Stimulated activated CD8-positive, alpha-beta memory T cell treated with anti-CD3 and anti-CD28 coated beads, Interleukin-4, amount 100 ng/mL, for 4 hours (primary cell): ENCODE measurements around the gene TM4SF1.
"Not testable (repeated sequence)": the region's sequence is repeated elsewhere in the genome, so short reads cannot be mapped to it uniquely, and the experiment has no call there.

Experiments
- DNase-seq, 2 donors: peaks; one replicate each; pipeline ENCODE4 v3.0.0-alpha.2; 2020; ENCODE audit warnings: low read depth in 2 of 2, low spot score in 1 of 2

TM4SF1 gene

GRCh38 chr3:149395107-149396089 is 17.9 kb upstream of the TM4SF1 start:
- DNase-seq = no peak

- DNase-seq = no peak
Observed at GRCh38 chr3:149393345-149394160, 16.1 kb upstream of the TM4SF1 start.

DNA sequence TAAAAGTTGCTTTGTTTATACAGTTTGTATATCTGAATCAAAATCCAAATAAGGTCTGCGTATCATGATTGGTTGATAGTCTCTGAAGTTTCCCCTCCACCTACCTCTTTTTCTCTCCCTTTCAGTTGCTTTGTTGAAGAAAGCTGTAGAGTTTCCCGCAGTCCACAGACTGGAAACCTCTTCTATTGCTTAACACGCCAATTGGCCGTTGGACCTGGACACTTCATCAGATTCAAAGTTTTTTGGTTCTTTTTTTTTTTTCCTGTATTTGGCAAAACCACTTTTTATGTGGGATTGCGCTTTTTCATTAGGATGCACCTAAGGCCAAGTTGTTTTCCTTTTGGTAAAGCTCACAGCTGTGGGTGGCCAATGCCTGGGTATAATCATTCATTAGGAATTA is 14.5 kb upstream of the TM4SF1 start:
- DNase-seq = no peak

- DNase-seq = no peak
Observed at GRCh38 chr3:149390772-149391212, 13.3 kb upstream of the TM4SF1 start.

DNA sequence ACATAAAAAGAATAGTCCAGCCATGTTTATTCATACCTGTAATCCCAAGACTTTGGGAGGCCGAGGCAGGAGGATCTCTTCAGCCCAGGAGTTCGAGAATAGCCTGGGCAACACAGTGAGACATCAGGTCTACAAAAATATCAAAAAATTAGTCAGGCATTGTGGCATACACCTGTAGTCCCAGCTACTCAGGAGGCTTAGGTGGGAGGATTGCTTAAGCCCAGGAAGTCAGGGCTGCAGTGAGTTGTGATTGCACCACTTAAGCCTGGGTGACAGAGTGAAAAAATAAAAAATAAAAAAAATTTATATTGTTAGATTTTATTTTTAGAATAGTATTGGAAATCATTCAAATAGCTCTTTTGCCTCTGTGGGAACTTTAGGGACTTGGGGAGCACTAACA is 12.8 kb upstream of the TM4SF1 start:
- no peak for DNase-seq

DNA sequence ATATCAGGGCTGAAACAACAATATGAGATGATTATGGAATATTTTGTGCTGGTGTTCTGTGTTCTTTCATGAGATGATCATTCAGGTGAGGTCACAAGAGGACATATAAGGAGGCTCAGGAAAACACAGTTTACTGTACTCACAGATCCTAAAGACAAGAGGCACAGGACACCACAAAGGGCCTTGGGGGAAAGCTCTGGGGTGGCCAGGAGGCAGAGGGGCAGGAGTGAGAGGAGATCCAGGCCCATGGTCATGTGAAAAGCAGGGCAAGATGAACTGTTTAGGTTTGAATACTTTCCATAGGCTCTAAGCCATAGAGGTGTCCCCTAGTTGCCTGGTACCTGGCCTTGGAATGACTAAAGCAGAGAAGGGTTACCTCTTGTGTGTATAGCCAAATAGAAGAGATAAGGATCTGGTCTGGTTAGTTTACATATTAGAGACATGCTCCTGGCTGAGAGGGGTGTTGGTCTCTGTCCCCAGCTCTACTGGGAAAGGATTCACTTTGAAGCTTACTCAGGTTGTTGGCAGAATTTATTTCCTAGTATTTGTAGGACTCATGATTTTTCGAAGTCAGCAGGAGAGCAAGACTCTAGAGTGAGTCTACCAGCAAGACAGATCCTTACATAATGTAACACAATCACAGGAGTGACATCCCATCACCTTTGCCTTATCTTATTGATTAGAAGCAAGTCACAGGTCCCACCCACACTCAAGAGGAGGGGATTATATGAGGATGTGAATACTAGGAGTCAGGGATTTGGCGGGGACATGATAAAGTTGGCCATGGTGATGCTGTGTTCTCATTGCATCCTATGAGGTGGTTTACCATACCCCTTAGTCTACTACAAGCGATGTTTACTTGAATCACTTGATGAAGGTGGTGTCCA is 11.3 kb upstream of the TM4SF1 start:
- no peak for DNase-seq

GRCh38 chr3:149388001-149388440 is 10.6 kb upstream of the TM4SF1 start:
- DNase-seq = no peak

GRCh38 chr3:149386299-149386606 is 8.8 kb upstream of the TM4SF1 start:
- DNase-seq = no peak

- DNase-seq = no peak
Observed at GRCh38 chr3:149385617-149386298, 8.3 kb upstream of the TM4SF1 start.

GRCh38 chr3:149384911-149385321 is 7.5 kb upstream of the TM4SF1 start:
- DNase-seq = no peak

DNA sequence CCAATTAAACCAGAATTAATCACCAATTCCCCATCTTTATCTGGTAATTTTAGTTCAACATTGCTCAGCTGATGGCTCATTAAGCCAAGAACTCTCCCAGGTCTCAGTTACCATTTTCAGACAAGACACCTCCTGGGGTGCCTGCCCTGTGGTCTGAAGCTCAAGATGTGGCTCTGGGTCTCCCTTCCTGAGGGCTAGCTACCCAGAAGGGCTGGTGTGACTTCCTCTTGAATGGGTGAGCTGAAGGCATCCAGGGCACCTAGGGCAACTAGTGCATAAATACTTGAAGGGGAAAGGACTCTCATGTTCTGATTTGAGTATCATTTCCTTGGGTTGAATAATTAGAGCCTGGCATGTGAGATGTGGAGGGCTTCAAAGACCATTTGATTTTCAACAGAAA is 6.7 kb upstream of the TM4SF1 start:
- no peak for DNase-seq

DNA sequence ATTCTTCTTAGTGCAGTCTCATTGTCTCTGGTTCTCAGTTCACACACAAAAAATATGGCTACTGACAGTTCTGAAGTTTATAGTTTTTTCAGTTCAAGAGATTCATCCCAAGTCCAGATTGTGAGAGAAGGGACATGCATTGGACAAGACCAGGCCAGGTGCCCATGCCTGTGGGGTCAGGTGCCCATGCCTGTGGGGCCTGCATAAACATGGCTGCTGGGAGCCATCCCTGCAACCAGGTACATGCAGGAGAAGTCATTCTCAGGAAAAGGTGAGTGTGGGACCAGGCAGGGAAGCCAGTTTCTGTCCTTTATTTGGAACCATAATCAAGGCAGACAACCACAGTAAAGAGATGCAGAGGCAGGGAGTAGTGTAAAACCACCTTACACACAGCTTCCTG is 6.3 kb upstream of the TM4SF1 start:
- DNase-seq = no peak

- DNase-seq = no peak
Observed at GRCh38 chr3:149382518-149382917, 5.1 kb upstream of the TM4SF1 start.

DNA sequence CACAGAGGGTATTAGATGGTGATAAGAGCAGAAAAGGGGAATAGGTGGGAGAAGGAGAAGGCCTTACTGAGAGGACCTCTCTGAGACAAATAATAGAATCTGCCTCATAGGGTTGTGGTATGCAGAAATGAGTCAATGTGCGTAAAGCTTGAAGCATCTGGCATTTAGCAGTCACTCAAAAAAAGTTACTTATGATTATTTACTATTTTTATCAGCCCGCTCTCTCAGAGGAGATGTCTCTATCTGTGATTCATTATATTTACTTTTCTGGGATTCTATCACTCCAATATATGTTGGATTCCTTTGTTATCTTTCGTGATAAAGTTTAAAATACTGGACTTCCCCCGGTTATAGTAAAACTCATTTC is 4.6 kb upstream of the TM4SF1 start:
- no peak for DNase-seq

DNA sequence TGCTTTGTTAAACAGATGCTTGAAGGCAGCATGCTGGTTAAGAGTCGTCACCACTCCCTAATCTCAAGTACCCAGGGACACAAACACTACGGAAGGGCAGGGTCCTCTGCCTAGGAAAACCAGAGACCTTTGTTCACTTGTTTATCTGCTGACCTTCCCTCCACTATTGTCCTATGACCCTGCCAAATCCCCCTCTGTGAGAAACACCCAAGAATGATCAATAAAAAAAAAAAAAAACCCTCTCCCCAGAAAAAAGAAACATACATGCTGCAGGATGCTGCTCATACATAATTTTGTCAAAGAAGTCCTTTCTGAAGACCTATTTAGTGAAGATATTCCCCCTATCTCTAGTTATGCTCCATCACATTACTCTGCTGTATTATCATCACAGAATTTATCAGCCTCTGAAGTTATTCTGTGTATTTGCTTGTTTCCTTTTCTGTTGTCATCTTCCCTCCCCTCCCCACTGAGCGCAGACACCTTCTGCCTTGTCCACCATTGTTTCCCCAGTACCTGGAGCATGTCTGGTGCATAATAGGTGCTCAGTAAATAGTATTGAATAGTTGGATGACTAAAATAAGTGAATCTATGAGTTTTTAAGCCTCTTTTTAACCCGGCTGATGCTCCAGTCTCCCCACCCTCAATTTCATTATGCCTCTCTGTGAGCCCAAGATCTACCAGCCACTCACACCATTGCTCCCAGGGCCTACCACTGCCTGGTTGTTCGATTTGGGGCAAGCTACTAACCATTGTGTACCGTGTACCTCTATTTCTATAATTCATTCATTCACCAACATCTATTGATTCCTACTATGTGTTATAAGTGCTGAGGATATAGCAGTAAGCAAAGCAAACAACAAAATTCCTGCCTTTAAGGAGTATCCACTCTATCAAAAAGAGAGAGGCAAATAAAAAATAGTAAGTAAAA is 4.0 kb upstream of the TM4SF1 start:
- DNase-seq = no peak

DNA sequence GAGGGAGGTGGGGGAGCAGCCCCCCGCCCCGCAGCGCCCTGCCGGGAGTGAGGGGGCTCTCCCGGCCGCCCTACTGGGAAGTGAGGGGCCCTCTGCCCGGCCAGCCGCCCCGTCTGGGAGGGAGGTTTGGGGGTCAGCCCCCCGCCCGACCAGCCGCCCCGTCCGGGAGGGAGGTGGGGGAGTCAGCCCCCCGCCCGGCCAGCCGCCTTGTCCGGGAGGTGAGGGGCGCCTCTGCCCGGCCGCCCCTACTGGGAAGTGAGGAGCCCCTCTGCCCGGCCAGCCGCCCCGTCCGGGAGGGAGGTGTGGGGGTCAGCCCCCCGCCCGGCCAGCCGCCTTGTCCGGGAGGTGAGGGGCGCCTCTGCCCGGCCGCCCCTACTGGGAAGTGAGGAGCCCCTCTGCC is 2.8 kb upstream of the TM4SF1 start:
- not testable (repeated sequence) for DNase-seq

DNA sequence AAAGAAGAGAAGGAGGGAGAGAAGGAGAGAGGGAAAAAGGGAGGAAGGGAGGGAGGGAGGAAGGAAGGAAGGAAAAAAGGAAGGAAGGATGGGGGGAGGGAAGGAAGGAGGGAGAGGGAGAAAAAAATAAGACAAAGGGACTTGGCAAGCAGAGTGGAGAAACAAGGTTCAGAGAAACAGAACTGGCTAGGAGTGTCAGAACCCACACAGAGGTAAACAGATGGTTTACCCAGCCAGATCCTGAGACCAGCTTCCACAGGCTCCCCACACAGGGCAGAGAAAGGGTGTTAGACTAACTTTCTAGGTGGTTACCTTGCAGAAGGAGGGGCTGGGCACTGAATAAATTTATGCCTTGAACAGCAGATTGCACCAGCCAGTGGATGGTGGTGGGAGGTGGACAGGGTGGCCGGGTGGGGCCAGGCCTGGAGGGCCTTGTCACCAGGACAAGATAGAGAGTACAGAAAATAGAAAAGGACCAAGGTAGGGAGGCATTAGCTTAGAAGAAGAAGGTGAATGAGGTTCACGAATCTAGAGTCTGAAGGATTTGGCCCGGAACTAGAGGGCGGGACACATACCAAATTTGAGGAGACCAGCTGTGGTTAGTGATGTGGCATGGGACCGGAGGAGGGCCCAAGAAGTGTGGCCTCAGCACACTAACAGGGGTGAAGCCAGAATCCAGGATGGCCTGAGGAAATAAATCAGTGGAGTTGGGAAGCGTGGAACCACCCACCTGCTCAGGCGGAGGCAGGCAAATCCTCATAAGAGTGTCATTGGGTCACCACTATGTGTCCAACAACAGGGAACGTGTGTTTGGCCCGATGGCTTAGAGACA is 1.2 kb upstream of the TM4SF1 start:
- DNase-seq = no peak

GRCh38 chr3:149376718-149377407 is 586 bp downstream of the TM4SF1 start:
- DNase-seq = no peak
